IPS DF 6.9 (cell line): ENCODE results near the gene MEGF11.

ENCODE experiments used
- DNase-seq: peaks from one replicate; pipeline ENCODE4 v3.0.0-alpha.2; 2013; ENCODE audit warnings: low read depth, low spot score
- H3K27ac ChIP-seq: one replicate; pipeline ENCODE4 v1.5.1; 2013; ENCODE audit warnings: low read length, control low read depth
- H3K27me3 ChIP-seq: 2 replicates; pipeline ENCODE4 v1.6.1; 2013; ENCODE audit warnings: mild to moderate bottlenecking, low read length; ENCODE audit not compliant: control insufficient read depth, insufficient read depth
- H3K36me3 ChIP-seq: 2 replicates; pipeline ENCODE4 v1.6.1; 2013; ENCODE audit warnings: low read length; ENCODE audit not compliant: control insufficient read depth, insufficient read depth
- H3K4me1 ChIP-seq: 2 replicates; pipeline ENCODE4 v1.6.1; 2013; ENCODE audit warnings: low read length; ENCODE audit not compliant: control insufficient read depth, insufficient read depth
- H3K4me3 ChIP-seq: 2 replicates; pipeline ENCODE4 v1.5.1; 2013; ENCODE audit warnings: mild to moderate bottlenecking, low read length
- H3K9me3 ChIP-seq: 2 replicates; pipeline ENCODE4 v1.6.1; 2013; ENCODE audit warnings: low read length, inconsistent platforms; ENCODE audit not compliant: control insufficient read depth, insufficient read depth
- WGBS: extraction: QIAGEN DNeasy Blood & Tissue Kit; methylation state at CpG from one replicate; pipeline ENCODE4 v1.1.7; 2013; ENCODE audit warnings: mixed read lengths, missing lambda C conversion rate; ENCODE audit not compliant: insufficient read length, insufficient coverage; 5-methylcytosine and 5-hydroxymethylcytosine counted together

The MEGF11 gene

GRCh38 chr15:65949011-65949410 is 304.5 kb downstream of the MEGF11 start:
- no peaks in the 10 kb centered on the region for H3K36me3 ChIP-seq
- no peak for DNase-seq
- WGBS, result no CpG with 5 or more reads among the region's 6 CpGs
- H3K4me1 ChIP-seq, result peaks cover 3% of the 10 kb centered on the region; the same call in 1 of the 2 replicates
- no peaks in the 10 kb centered on the region for H3K9me3 ChIP-seq
- H3K27ac ChIP-seq, result no peak overlapping the region
- no peaks in the 10 kb centered on the region for H3K27me3 ChIP-seq
- H3K4me3 ChIP-seq, result no peak overlapping the region

DNA sequence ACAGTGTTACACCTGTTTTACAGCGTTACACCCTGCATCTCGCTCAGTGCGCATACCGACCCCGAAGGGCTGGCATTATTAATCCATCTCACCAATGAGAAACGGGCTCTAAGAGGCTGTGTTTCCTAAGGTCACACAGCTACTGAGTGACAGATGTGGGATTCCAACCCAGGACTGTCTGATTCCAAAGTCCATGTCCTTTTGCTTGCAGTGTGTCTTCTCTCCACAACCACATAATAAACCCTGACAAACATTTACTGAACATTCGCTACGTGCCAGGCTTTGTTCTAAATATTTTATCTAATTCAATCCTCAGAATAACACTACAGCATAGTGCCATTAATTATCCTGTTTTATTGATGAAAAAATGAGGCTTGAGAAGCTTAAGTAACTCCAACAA is 305.2 kb downstream of the MEGF11 start:
- no peaks in the 10 kb centered on the region for H3K9me3 ChIP-seq
- H3K4me3 ChIP-seq, result no peak overlapping the region
- H3K4me1 ChIP-seq, result no peaks in the 10 kb centered on the region
- no peaks in the 10 kb centered on the region for H3K27me3 ChIP-seq
- H3K36me3 ChIP-seq, result no peaks in the 10 kb centered on the region
- DNase-seq, result no peak
- no peak overlapping the region for H3K27ac ChIP-seq
- WGBS, result no CpG with 5 or more reads among the region's 8 CpGs

GRCh38 chr15:65947041-65947440 is 306.5 kb downstream of the MEGF11 start:
- H3K36me3 ChIP-seq, result no peaks in the 10 kb centered on the region
- H3K27ac ChIP-seq, result no peak overlapping the region
- DNase-seq, result no peak
- H3K9me3 ChIP-seq, result no peaks in the 10 kb centered on the region
- no peaks in the 10 kb centered on the region for H3K4me1 ChIP-seq
- WGBS, result no CpG with 5 or more reads among the region's 3 CpGs
- no peak overlapping the region for H3K4me3 ChIP-seq
- H3K27me3 ChIP-seq, result no peaks in the 10 kb centered on the region

DNA sequence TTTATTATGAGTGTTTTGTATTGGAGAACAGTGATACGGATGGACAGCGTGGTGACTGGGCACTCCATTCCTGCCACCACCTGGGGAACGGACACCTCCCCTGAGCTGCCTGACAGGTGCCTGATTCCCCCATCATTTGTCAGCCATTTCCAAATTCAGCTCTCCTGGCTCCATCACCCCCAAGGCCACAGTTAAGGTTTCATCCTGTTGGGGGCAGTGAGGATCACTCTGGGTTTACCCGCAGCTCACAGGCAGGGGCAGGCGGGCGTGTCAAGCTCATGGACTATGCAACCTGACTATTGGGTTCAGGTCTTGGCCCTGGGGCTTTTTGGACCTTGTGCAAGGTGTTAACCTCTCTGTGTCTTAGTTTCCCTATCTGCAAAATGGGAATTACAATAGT is 307.9 kb downstream of the MEGF11 start:
- DNase-seq, result no peak

DNA sequence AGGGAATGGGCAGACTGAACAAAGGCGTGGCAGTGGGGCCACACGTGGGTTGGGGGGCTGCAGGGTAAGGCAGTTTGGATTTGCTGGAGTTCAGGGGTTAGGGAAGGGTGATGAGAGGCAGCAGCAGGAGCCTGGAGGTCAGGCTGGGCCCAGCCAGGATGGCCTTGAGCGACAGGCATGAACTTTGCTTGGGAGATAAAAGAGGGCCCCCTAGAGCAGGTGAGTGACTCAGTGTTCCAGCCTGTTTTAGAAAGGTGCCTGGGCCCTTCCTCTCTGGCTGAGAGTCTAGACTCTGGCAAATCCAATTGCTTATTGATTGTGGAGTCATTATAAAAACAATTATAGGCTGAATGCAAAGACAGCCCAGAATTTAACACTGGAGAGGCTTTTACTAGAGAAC is 309.1 kb downstream of the MEGF11 start:
- no CpG with 5 or more reads among the region's 3 CpGs for WGBS

More for the DNA sequence above, 307.9 kb downstream of the MEGF11 start:
- Histone ChIP-seq H3K4me3 (no peak overlapping the region), H3K9me3 (no peaks in the 10 kb centered on the region), H3K36me3 (no peaks in the 10 kb centered on the region), H3K4me1 (no peaks in the 10 kb centered on the region), H3K27ac (no peak overlapping the region), H3K27me3 (no peaks in the 10 kb centered on the region)
- WGBS, result no CpG with 5 or more reads among the region's 6 CpGs

DNA sequence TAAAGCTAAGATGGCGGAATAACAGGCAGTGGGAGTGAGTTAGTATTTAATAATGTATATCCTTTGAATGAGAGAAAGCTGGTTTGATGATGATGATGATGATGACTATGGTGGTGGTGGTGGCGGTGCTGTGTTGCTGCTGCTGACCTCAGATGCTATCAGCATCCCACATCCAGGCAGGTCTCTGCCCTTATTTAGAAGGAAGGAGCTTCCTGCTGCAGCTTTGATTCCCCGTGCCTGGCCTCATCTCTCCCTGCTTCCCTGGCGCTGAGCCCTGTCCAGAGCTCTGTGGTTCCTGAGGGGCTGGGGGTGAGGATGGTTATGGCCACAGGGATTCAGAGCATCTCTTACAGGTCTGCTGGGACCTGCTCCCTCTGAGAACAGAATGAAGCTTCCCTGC is 311.1 kb downstream of the MEGF11 start:
- no peaks in the 10 kb centered on the region for H3K9me3 ChIP-seq
- no peaks in the 10 kb centered on the region for H3K36me3 ChIP-seq
- H3K27ac ChIP-seq, result no peak overlapping the region
- no CpG with 5 or more reads among the region's 4 CpGs for WGBS
- H3K27me3 ChIP-seq, result no peaks in the 10 kb centered on the region
- H3K4me3 ChIP-seq, result no peak overlapping the region
- H3K4me1 ChIP-seq, result no peaks in the 10 kb centered on the region
- DNase-seq, result no peak

More for the DNA sequence above, 309.1 kb downstream of the MEGF11 start:
- H3K4me1 ChIP-seq, result no peaks in the 10 kb centered on the region
- H3K27me3 ChIP-seq, result no peaks in the 10 kb centered on the region
- no peak overlapping the region for H3K27ac ChIP-seq
- H3K4me3 ChIP-seq, result no peak overlapping the region
- H3K36me3 ChIP-seq, result no peaks in the 10 kb centered on the region
- no peaks in the 10 kb centered on the region for H3K9me3 ChIP-seq
- no peak for DNase-seq

DNA sequence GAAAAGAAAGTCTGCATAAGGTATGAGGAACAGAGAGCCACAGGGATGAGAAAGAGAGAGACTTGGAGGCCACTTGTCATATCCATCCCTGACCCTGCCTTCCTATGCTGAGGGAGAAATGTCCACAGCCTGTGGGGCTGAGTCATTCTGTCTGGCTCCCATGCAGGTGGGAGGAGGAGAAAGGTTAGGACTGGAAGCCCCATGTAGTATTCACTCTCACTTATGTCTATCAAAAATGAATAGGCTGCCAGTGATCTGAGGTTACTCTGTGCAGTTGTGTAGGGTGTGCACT is 313.0 kb downstream of the MEGF11 start:
- H3K27me3 ChIP-seq, result no peaks in the 10 kb centered on the region
- no peak for DNase-seq
- H3K27ac ChIP-seq, result no peak overlapping the region

DNA sequence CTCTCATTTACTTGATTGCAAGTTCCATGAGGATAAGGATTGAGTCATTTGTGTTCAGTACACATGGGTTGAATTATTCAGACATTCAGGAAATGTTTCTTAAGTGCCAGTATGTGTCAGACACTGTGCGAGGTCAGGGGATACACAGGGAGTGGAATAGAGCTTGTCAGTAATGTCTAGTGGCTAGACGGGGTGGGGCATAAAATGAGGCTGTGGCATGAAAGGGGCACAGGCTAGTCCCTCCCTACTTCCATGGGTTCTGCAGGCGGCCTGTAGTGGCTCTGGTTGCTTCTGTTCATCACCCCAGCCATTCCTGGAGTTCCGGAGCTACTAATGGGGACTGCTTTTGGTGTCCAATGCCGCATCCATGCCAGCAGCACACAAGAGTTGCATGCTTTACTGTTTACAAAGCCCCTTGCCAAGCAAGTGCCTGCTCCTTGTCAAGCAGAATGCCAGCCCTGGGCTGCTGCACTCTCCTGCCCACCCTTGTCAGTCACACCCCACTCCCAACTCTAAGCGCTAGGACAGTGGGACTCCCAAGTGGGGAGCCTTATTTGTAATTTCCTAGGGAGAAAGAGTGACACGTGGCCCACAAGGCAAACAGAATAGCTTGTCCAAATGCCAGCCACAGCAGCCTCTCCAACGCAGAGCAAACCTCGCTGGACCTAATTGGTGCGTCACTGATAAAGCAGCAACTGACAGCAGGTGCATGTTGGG is 313.5 kb downstream of the MEGF11 start:
- H3K27ac ChIP-seq, result no peak overlapping the region
- H3K27me3 ChIP-seq, result no peaks in the 10 kb centered on the region
- H3K4me1 ChIP-seq, result no peaks in the 10 kb centered on the region
- H3K4me3 ChIP-seq, result no peak overlapping the region
- WGBS, result no CpG with 5 or more reads among the region's 10 CpGs
- no peak for DNase-seq
- H3K36me3 ChIP-seq, result no peaks in the 10 kb centered on the region
- no peaks in the 10 kb centered on the region for H3K9me3 ChIP-seq

More for the DNA sequence above, 313.0 kb downstream of the MEGF11 start:
- no peaks in the 10 kb centered on the region for H3K9me3 ChIP-seq
- H3K4me3 ChIP-seq, result no peak overlapping the region
- H3K4me1 ChIP-seq, result no peaks in the 10 kb centered on the region
- H3K36me3 ChIP-seq, result no peaks in the 10 kb centered on the region

GRCh38 chr15:65938604-65939003 is 314.9 kb downstream of the MEGF11 start:
- DNase-seq, result no peak
- no peaks in the 10 kb centered on the region for H3K36me3 ChIP-seq
- no peaks in the 10 kb centered on the region for H3K9me3 ChIP-seq
- no CpG with 5 or more reads among the region's 4 CpGs for whole genome bisulfite sequencing
- no peak overlapping the region for H3K4me3 ChIP-seq
- H3K27me3 ChIP-seq, result no peaks in the 10 kb centered on the region
- no peaks in the 10 kb centered on the region for H3K4me1 ChIP-seq
- no peak overlapping the region for H3K27ac ChIP-seq

DNA sequence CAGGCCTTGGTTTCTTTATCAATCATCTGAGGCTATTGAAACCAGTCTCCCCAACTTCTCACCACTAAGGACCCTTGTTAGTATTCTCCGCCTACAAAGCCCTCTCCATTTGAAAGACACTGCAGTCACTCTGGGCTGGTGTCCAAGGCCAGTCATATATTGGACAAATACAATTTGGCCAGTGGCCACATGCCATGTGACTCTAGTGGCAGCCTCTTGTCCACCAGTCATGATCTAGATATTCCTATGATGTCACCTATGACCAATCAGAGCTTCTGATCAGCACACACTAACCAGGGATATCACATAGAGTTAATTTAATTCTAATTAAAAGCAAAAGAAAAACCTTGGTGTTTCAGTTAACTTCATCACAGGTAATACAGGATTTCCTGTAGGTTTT is 316.1 kb downstream of the MEGF11 start:
- no peaks in the 10 kb centered on the region for H3K36me3 ChIP-seq

GRCh38 chr15:65937054-65937453 is 316.5 kb downstream of the MEGF11 start:
- Histone ChIP-seq H3K27ac (no peak overlapping the region), H3K4me1 (no peaks in the 10 kb centered on the region), H3K9me3 (no peaks in the 10 kb centered on the region), H3K4me3 (no peak overlapping the region), H3K36me3 (no peaks in the 10 kb centered on the region), H3K27me3 (no peaks in the 10 kb centered on the region)
- no CpG with 5 or more reads among the region's 3 CpGs for WGBS
- no peak for DNase-seq

More for the DNA sequence above, 316.1 kb downstream of the MEGF11 start:
- no CpG with 5 or more reads among the region's 1 CpG for WGBS
- DNase-seq, result no peak
- no peaks in the 10 kb centered on the region for H3K9me3 ChIP-seq
- H3K27me3 ChIP-seq, result no peaks in the 10 kb centered on the region
- H3K4me3 ChIP-seq, result no peak overlapping the region
- no peaks in the 10 kb centered on the region for H3K4me1 ChIP-seq
- H3K27ac ChIP-seq, result no peak overlapping the region
